CD4-positive, alpha-beta memory T cell (primary cell): Measurements from ENCODE around the gene AAMDC. TPM values are rescaled to one million over a fixed set of nuclear protein-coding genes. Genes with fewer than 3 reads are reported as not detected.
A peak's percentile ranks its signal among the peaks of the same experiment; 100 is the strongest.

ENCODE experiments used
- CTCF ChIA-PET: fragments of 350-600 bp; sonication (Branson Sonifier 250); formaldehyde crosslinking; loops from one replicate; lab custom pipeline; 2021; ENCODE audit warnings: inconsistent platforms; ENCODE audit not compliant: partially characterized antibody; lab: Charles Lee
- POLR2A ChIA-PET: fragments of 350-600 bp; sonication (Branson Sonifier 250); formaldehyde crosslinking; loops from one replicate; lab custom pipeline; 2021; ENCODE audit not compliant: partially characterized antibody; lab: Charles Lee
- DNase-seq, 5 donors: peaks; one replicate each; pipeline versions ENCODE4 v3.0.0 to v3.0.0-alpha.2; 2020 to 2022; ENCODE audit warnings: mixed read lengths in 1 of 5
- H3K27ac ChIP-seq: one replicate; pipeline ENCODE4 v1.7.0; 2013; ENCODE audit warnings: low read depth, low read length
- H3K27me3 ChIP-seq: 2 replicates; pipeline ENCODE4 v1.7.0; 2013; ENCODE audit warnings: mild to moderate bottlenecking, low read length, moderate library complexity; ENCODE audit not compliant: insufficient read depth
- H3K36me3 ChIP-seq: 2 replicates; pipeline ENCODE4 v1.7.0; 2013; ENCODE audit warnings: mild to moderate bottlenecking, low read length, moderate library complexity; ENCODE audit not compliant: insufficient read depth
- H3K4me1 ChIP-seq: 2 replicates; pipeline ENCODE4 v1.7.0; 2013; ENCODE audit warnings: mild to moderate bottlenecking, low read length, moderate library complexity; ENCODE audit not compliant: insufficient read depth
- H3K4me3 ChIP-seq, 2 donors: one replicate each; pipeline ENCODE4 v1.7.0; 2013; ENCODE audit warnings: low read length in 2 of 2, mild to moderate bottlenecking in 1 of 2
- H3K9me3 ChIP-seq, 2 donors: one replicate each; pipeline ENCODE4 v1.7.0; 2013; ENCODE audit warnings: low read length in 2 of 2, control low read depth in 1 of 2; ENCODE audit not compliant: control insufficient read depth in 1 of 2
- H3K27ac Mint-ChIP-seq, 7 donors: one replicate each; pipeline ENCODE4 v1.8.0; 2020 to 2021; ENCODE audit warnings: mixed read lengths in 7 of 7, mild to moderate bottlenecking in 6 of 7, inconsistent platforms in 3 of 7, moderate library complexity in 3 of 7
- H3K27me3 Mint-ChIP-seq, 2 donors: one replicate each; pipeline ENCODE4 v1.8.0; 2020 to 2021; ENCODE audit warnings: mixed read lengths in 2 of 2
- H3K36me3 Mint-ChIP-seq, 2 donors: one replicate each; pipeline ENCODE4 v1.8.0; 2020 to 2021; ENCODE audit warnings: mixed read lengths in 2 of 2, inconsistent platforms in 1 of 2, mild to moderate bottlenecking in 1 of 2
- H3K4me1 Mint-ChIP-seq, 4 donors: one replicate each; pipeline ENCODE4 v1.8.0; 2020 to 2021; ENCODE audit warnings: mixed read lengths in 4 of 4, mild to moderate bottlenecking in 1 of 4
- H3K4me3 Mint-ChIP-seq, 8 donors: one replicate each; pipeline ENCODE4 v1.8.0; 2020 to 2021; ENCODE audit warnings: mixed read lengths in 8 of 8, mild to moderate bottlenecking in 7 of 8, moderate library complexity in 6 of 8, inconsistent platforms in 3 of 8
- H3K9me3 Mint-ChIP-seq, 8 donors: one replicate each; pipeline ENCODE4 v1.8.0; 2020 to 2021; ENCODE audit warnings: mixed read lengths in 8 of 8, mild to moderate bottlenecking in 5 of 8, inconsistent platforms in 3 of 8, moderate library complexity in 1 of 8
- intact Hi-C: fragments of 100-400 bp; cut with micrococcal nuclease; formaldehyde crosslinking; loops from one replicate; pipeline ENCODE4 v1.15.1; 2023
- polyA plus RNA-seq, 2 donors: library from polyadenylated mRNA; unstranded; fragments of 300-500 nt; fragmentation: Illumina TruSeq; gene quantifications; one replicate each; pipeline ENCODE4 v1.2.3, GENCODE V29; 2021
- total RNA-seq, 2 experiments: library from RNA; stranded (reverse); gene quantifications; one replicate each; pipeline ENCODE4 v1.2.3, GENCODE V29; 2021

The AAMDC gene
- 1 to 10 TPM; 7.6 to 9.4 TPM for total RNA-seq
- polyA plus RNA-seq: 10 to 100 TPM; 27.6 to 36.7 TPM

DNA sequence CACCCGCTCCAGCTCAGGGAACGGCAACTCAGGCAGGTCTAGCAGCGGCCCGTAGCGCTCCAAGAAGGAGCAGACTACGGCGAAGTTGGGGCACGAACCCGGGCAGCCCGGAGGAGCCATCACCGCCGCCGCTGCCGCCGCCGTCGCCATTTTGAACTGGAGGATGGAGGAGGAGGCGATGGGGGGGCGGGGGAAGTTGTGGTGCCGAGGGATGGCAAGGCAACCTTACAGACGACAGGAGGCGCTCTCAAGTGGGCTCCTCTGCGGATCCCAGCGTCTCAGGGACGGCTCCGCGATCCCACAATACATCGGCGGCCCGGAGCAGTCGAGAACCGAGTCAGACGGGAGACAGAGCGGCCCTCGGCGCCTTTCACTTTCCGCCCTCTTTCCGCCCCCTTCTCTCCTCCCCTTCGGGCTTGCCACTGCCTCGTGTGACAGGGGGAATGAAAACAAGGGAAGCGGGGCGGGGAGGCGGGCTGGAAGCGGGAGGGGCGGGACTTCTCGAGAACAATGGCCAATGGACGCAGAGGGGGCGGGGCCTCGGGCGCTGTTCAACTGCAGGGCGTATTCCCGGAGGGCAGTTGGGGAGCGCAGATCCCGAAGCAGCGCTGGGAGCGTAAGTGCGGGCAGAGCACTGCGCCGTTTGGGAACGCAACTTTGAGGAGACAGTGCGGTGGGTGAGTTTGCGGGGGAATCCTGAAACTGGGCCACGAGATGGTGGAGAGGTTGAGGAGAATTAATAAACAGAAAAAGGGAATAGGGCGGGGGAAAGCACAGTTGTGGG lies at the start of gene AAMDC, which contains the start of gene RSF1:
AAMDC (plus strand) TSS at position 580 of the 784 bp plus-strand sequence. CDS start 21,353 bp downstream, outside the sequence.
RSF1 (minus strand) TSS at position 158 of the 784 bp plus-strand sequence; CDS start at position 150, 8 bp downstream.
- Mint-ChIP-seq H3K36me3 (peaks cover 0 to 23% of the 10 kb centered on the region in 2 donors), H3K27me3 (no peaks in the 10 kb centered on the region), H3K9me3 (no peaks in the 10 kb centered on the region), H3K4me1 (peaks cover 30 to 52% (median 39%) of the 10 kb centered on the region in 4 donors), H3K4me3 (peak within 1 kb of the TSS; percentile 98 to 100 (median 99)), H3K27ac (peak within 1 kb of the TSS; percentile 92 to 98 (median 96))
- CTCF ChIA-PET: interaction anchor here (1.1 to 1.9 kb wide), 3 partner anchors 14 to 174 kb away, joined by 3 to 7 read pairs (median 6); partner anchors contain the start of gene INTS4
- H3K4me3 ChIP-seq: peak within 1 kb of the TSS; percentile 96 to 100
- no peaks in the 10 kb centered on the region for H3K9me3 ChIP-seq
- DNase-seq: peak; percentile 95 to 99 (median 98)
- peaks cover 45% of the 10 kb centered on the region for H3K4me1 ChIP-seq
- H3K27ac ChIP-seq: peak within 1 kb of the TSS; percentile 88
- intact Hi-C loops: loop anchor here (1.0 to 2.0 kb wide), 6 partner anchors 174 to 774 kb away; partner anchors contain the start of genes CLNS1A, INTS4, KCTD21 and NARS2
- no peaks in the 10 kb centered on the region for H3K27me3 ChIP-seq
- H3K36me3 ChIP-seq: no peaks in the 10 kb centered on the region
- POLR2A ChIA-PET: interaction anchor here (0.6 to 4.0 kb wide), 8 partner anchors 50 to 744 kb away, joined by 3 to 62 read pairs (median 5); partner anchors contain the start of genes ALG8, CLNS1A, GAB2 and INTS4

- H3K4me1 Mint-ChIP-seq: peaks cover 45 to 75% (median 55%) of the 10 kb centered on the region in 4 donors
- no peak overlapping the region for H3K4me3 Mint-ChIP-seq
Measured at GRCh38 chr11:77775936-77776335, 45.0 kb upstream of the AAMDC start.

DNA sequence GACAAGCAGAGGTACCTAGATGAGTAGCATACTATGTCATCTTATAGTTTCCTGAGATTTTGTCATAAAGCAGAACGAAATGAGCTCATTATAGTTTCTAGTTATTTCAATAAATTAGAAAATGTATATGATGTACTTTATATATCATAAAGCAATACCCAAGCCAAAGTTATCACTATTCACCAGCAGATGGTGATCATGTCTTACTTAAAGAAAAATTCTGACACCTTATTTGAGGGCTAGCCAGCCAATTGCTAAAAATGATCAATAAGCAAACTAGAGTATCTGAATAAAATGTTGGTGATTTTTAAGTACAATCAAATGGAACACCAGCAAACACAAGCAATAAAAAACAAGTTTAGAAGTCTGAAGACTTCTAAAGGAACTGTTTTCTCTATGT lies 44.5 kb upstream of the AAMDC start:
- no peak overlapping the region for H3K4me3 ChIP-seq
- H3K36me3 ChIP-seq: no peaks in the 10 kb centered on the region
- intact Hi-C loops: loop anchor here (1.0 to 2.0 kb wide), 3 partner anchors 42 to 270 kb away; no protein-coding TSS in a partner anchor
- Mint-ChIP-seq H3K27ac (no peak overlapping the region), H3K4me1 (peaks cover 40 to 70% (median 50%) of the 10 kb centered on the region in 4 donors), H3K4me3 (no peak overlapping the region), H3K36me3 (peaks cover 7% of the 10 kb centered on the region in 2 donors), H3K9me3 (no peaks in the 10 kb centered on the region), H3K27me3 (no peaks in the 10 kb centered on the region)
- H3K27ac ChIP-seq: no peak overlapping the region
- CTCF ChIA-PET: interaction anchor here (0.6 to 2.0 kb wide), 8 partner anchors 14 to 269 kb away, joined by 3 to 10 read pairs (median 4); partner anchors contain the start of gene INTS4
- POLR2A ChIA-PET: no interaction called here
- no peaks in the 10 kb centered on the region for H3K9me3 ChIP-seq
- DNase-seq: peak in 4 of 5 donors; percentile 18 to 32 (median 26)
- H3K4me1 ChIP-seq: peaks cover 23% of the 10 kb centered on the region
- no peaks in the 10 kb centered on the region for H3K27me3 ChIP-seq

More at GRCh38 chr11:77775936-77776335, 45.0 kb upstream of the AAMDC start:
- no peaks in the 10 kb centered on the region for H3K9me3 Mint-ChIP-seq
- intact Hi-C loops: loop anchor here (1.0 to 2.0 kb wide), 3 partner anchors 43 to 270 kb away; no protein-coding TSS in a partner anchor
- Histone ChIP-seq H3K4me3 (no peak overlapping the region), H3K27me3 (no peaks in the 10 kb centered on the region), H3K4me1 (peaks cover 28% of the 10 kb centered on the region), H3K27ac (no peak overlapping the region), H3K9me3 (no peaks in the 10 kb centered on the region), H3K36me3 (no peaks in the 10 kb centered on the region)
- CTCF ChIA-PET: interaction anchor here (0.7 to 2.0 kb wide), 7 partner anchors 14 to 270 kb away, joined by 3 to 10 read pairs (median 4); partner anchors contain the start of gene INTS4
- peaks cover 7% of the 10 kb centered on the region in 2 donors for H3K36me3 Mint-ChIP-seq
- DNase-seq: no peak
- H3K27ac Mint-ChIP-seq: no peak overlapping the region
- H3K27me3 Mint-ChIP-seq: no peaks in the 10 kb centered on the region
- POLR2A ChIA-PET: no interaction called here

GRCh38 chr11:77778118-77778517 lies 42.8 kb upstream of the AAMDC start:
- Histone ChIP-seq H3K4me1 (peaks cover 8% of the 10 kb centered on the region), H3K4me3 (no peak overlapping the region), H3K9me3 (no peaks in the 10 kb centered on the region), H3K36me3 (no peaks in the 10 kb centered on the region), H3K27me3 (no peaks in the 10 kb centered on the region), H3K27ac (no peak overlapping the region)
- no peaks in the 10 kb centered on the region for H3K9me3 Mint-ChIP-seq
- H3K36me3 Mint-ChIP-seq: peaks cover 7% of the 10 kb centered on the region in 2 donors
- H3K27me3 Mint-ChIP-seq: no peaks in the 10 kb centered on the region
- ChIA-PET CTCF (interaction anchor here (1.0 kb wide), 1 partner anchor 7 kb away, joined by 3 read pairs; no protein-coding TSS in a partner anchor), POLR2A (no interaction called here)
- no peak overlapping the region for H3K4me3 Mint-ChIP-seq
- H3K4me1 Mint-ChIP-seq: peaks cover 29 to 53% (median 40%) of the 10 kb centered on the region in 4 donors
- intact Hi-C loops: no loop called here
- DNase-seq: no peak
- H3K27ac Mint-ChIP-seq: peak overlapping the region in 3 of 7 donors; percentile 2 to 17 (median 11)

DNA sequence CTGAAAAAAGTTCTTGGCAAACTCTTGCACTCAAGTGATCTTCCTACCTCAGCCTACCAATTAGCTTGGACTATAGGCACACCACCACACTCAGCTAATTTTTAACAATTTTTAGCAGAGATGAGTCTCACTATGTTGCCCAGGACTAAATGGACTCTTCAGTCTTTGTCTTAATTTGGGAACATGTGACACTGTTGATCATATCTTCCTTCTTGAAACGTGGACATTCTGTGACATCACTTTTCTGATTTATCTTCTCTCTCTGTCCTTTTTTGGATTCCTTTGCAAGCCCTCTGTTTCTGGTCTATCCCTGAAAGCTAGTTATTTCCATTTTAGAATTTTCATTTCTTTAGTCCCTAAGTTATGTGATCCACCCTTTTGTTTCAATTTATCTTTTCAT lies 42.4 kb upstream of the AAMDC start:
- no peak overlapping the region for H3K27ac ChIP-seq
- no peaks in the 10 kb centered on the region for H3K9me3 Mint-ChIP-seq
- no peaks in the 10 kb centered on the region for H3K9me3 ChIP-seq
- DNase-seq: no peak
- H3K36me3 ChIP-seq: no peaks in the 10 kb centered on the region
- H3K27me3 ChIP-seq: no peaks in the 10 kb centered on the region
- ChIA-PET CTCF (interaction anchor here (0.9 kb wide), 1 partner anchor 217 kb away, joined by 4 read pairs; no protein-coding TSS in a partner anchor), POLR2A (no interaction called here)
- H3K36me3 Mint-ChIP-seq: peaks cover 7% of the 10 kb centered on the region in 2 donors
- peaks cover 27 to 53% (median 39%) of the 10 kb centered on the region in 4 donors for H3K4me1 Mint-ChIP-seq
- H3K4me3 Mint-ChIP-seq: no peak overlapping the region
- intact Hi-C loops: no loop called here
- H3K27me3 Mint-ChIP-seq: no peaks in the 10 kb centered on the region
- H3K4me1 ChIP-seq: peaks cover 7% of the 10 kb centered on the region
- peak overlapping the region in 5 of 7 donors; percentile 5 to 72 (median 15) for H3K27ac Mint-ChIP-seq
- no peak overlapping the region for H3K4me3 ChIP-seq

- Histone ChIP-seq H3K4me1 (peaks cover 10% of the 10 kb centered on the region), H3K4me3 (no peak overlapping the region), H3K27ac (no peak overlapping the region), H3K36me3 (no peaks in the 10 kb centered on the region), H3K9me3 (no peaks in the 10 kb centered on the region), H3K27me3 (no peaks in the 10 kb centered on the region)
- ChIA-PET POLR2A (no interaction called here), CTCF (interaction anchor here (0.9 kb wide), 1 partner anchor 220 kb away, joined by 3 read pairs; no protein-coding TSS in a partner anchor)
- peaks cover 3 to 5% of the 10 kb centered on the region in 2 donors for H3K36me3 Mint-ChIP-seq
- H3K4me3 Mint-ChIP-seq: no peak overlapping the region
- no peaks in the 10 kb centered on the region for H3K9me3 Mint-ChIP-seq
- DNase-seq: no peak
- no peak overlapping the region for H3K27ac Mint-ChIP-seq
- intact Hi-C loops: no loop called here
- H3K27me3 Mint-ChIP-seq: no peaks in the 10 kb centered on the region
- peaks cover 25 to 59% (median 37%) of the 10 kb centered on the region in 4 donors for H3K4me1 Mint-ChIP-seq
Measured at GRCh38 chr11:77779935-77780334, 41.0 kb upstream of the AAMDC start.
